Parietal lobe (tissue), 1 donor: ENCODE results near the gene OR10J1. TPM values are rescaled to one million over a fixed set of nuclear protein-coding genes. Genes with fewer than 3 reads are reported as not detected.

ENCODE experiments used
- total RNA-seq: library from RNA; depleted of rRNA; stranded (reverse); fragments of >200 nt; gene quantifications from one replicate; pipeline ENCODE4 v1.2.3, GENCODE V29; 2014

Gene OR10J1
- total RNA-seq, result not detected

GRCh38 chr1:159439422-159439821, at the start of gene OR10J1:
Gene OR10J1 (plus strand): TSS chr1:159439722. CDS start chr1:159439792, 70 bp downstream.

GRCh38 chr1:159431904-159432303, 7.6 kb upstream of the OR10J1 start, which contains the start of gene OR10J4:
Gene OR10J4 (plus strand): TSS chr1:159432204.

Other genes starting within 250 kb of the OR10J1 start
- 2.5 TPM for gene ACKR1, start 234.8 kb upstream of the OR10J1 start, total RNA-seq
- not detected for gene FCER1A, start 137.4 kb upstream of the OR10J1 start, total RNA-seq
- not detected for gene OR10J4, start 7.5 kb upstream of the OR10J1 start, total RNA-seq
- not detected for gene OR10J5, start 96.3 kb downstream of the OR10J1 start, total RNA-seq
- gene APCS, start 148.1 kb downstream of the OR10J1 start, total RNA-seq, result not detected